ENCODE data around the gene SENP3. TPM values are rescaled to one million over a fixed set of nuclear protein-coding genes. Genes with fewer than 3 reads are reported as not detected.
A peak's percentile ranks its signal among the peaks of the same experiment; 100 is the strongest.

SENP3 gene
- total and polyA plus RNA-seq, 2 of the 13 experiments (the other 11 are each of a cell fraction or from before 2014, with no cell fraction given), result 55.8 to 75.4 TPM

DNA sequence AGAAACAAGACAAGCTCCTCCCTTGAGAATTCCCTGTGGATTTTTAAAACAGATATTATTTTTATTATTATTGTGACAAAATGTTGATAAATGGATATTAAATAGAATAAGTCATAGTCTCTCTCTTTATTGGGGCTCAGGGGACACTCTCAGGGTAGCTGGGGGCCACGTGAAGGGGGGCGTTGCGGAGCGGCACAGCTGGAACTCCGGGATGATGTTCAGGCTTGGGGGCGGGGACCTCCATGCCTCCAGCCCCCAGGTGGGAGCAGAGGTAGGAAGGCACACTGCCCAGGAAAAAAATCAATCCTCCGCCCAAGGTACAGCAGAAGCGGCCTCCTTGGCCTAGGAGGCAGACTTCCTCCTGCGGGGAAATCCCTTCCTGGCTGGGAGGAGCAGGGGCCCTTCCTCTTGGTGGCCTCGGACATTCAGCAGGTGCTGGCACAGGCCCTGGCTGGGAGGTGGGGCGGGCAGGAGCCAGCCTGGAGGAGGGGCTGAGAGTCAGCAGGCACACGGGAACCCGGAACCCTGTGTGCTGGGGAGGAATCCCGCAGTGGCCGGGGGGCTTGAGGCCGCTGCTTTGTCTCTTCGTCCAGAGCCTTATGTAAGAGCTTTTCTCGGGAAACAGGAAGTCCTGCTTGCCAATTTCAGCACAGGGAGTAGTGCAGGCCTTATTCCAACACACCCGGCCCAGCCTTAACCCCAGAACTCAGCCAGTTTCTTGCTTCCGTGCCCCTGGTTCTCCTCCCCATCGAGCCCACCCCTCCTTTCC lies 3.8 kb upstream of the SENP3 start (continued):
- TF ChIP-seq, protein P1, sequence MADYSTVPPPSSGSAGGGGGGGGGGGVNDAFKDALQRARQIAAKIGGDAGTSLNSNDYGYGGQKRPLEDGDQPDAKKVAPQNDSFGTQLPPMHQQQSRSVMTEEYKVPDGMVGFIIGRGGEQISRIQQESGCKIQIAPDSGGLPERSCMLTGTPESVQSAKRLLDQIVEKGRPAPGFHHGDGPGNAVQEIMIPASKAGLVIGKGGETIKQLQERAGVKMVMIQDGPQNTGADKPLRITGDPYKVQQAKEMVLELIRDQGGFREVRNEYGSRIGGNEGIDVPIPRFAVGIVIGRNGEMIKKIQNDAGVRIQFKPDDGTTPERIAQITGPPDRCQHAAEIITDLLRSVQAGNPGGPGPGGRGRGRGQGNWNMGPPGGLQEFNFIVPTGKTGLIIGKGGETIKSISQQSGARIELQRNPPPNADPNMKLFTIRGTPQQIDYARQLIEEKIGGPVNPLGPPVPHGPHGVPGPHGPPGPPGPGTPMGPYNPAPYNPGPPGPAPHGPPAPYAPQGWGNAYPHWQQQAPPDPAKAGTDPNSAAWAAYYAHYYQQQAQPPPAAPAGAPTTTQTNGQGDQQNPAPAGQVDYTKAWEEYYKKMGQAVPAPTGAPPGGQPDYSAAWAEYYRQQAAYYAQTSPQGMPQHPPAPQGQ (CRISPR knock-in tag; IDR thresholded peaks at IDR 0.05; ENCODE audit: borderline replicate concordance), result no peak
- TF ChIP-seq, protein P2, sequence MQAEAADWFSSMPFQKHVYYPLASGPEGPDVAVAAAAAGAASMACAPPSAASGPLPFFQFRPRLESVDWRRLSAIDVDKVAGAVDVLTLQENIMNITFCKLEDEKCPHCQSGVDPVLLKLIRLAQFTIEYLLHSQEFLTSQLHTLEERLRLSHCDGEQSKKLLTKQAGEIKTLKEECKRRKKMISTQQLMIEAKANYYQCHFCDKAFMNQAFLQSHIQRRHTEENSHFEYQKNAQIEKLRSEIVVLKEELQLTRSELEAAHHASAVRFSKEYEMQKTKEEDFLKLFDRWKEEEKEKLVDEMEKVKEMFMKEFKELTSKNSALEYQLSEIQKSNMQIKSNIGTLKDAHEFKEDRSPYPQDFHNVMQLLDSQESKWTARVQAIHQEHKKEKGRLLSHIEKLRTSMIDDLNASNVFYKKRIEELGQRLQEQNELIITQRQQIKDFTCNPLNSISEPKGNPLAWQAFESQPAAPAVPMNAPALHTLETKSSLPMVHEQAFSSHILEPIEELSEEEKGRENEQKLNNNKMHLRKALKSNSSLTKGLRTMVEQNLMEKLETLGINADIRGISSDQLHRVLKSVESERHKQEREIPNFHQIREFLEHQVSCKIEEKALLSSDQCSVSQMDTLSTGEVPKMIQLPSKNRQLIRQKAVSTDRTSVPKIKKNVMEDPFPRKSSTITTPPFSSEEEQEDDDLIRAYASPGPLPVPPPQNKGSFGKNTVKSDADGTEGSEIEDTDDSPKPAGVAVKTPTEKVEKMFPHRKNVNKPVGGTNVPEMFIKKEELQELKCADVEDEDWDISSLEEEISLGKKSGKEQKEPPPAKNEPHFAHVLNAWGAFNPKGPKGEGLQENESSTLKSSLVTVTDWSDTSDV (CRISPR knock-in tag; IDR thresholded peaks at IDR 0.05), result no peak
- TF ChIP-seq TOE1 (CRISPR knock-in tag; IDR thresholded peaks at IDR 0.05), result no peak
- TF ChIP-seq KAT7 (CRISPR knock-in tag; IDR thresholded peaks at IDR 0.05; ENCODE audit: borderline replicate concordance), result no peak
- TF ChIP-seq ARID2 (CRISPR knock-in tag; IDR thresholded peaks at IDR 0.05; ENCODE audit: borderline replicate concordance), result no peak
- TF ChIP-seq, protein P3, sequence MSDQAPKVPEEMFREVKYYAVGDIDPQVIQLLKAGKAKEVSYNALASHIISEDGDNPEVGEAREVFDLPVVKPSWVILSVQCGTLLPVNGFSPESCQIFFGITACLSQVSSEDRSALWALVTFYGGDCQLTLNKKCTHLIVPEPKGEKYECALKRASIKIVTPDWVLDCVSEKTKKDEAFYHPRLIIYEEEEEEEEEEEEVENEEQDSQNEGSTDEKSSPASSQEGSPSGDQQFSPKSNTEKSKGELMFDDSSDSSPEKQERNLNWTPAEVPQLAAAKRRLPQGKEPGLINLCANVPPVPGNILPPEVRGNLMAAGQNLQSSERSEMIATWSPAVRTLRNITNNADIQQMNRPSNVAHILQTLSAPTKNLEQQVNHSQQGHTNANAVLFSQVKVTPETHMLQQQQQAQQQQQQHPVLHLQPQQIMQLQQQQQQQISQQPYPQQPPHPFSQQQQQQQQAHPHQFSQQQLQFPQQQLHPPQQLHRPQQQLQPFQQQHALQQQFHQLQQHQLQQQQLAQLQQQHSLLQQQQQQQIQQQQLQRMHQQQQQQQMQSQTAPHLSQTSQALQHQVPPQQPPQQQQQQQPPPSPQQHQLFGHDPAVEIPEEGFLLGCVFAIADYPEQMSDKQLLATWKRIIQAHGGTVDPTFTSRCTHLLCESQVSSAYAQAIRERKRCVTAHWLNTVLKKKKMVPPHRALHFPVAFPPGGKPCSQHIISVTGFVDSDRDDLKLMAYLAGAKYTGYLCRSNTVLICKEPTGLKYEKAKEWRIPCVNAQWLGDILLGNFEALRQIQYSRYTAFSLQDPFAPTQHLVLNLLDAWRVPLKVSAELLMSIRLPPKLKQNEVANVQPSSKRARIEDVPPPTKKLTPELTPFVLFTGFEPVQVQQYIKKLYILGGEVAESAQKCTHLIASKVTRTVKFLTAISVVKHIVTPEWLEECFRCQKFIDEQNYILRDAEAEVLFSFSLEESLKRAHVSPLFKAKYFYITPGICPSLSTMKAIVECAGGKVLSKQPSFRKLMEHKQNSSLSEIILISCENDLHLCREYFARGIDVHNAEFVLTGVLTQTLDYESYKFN (CRISPR knock-in tag; conservative IDR thresholded peaks at IDR 0.05), result peak; percentile 39
- TF ChIP-seq, protein P4, sequence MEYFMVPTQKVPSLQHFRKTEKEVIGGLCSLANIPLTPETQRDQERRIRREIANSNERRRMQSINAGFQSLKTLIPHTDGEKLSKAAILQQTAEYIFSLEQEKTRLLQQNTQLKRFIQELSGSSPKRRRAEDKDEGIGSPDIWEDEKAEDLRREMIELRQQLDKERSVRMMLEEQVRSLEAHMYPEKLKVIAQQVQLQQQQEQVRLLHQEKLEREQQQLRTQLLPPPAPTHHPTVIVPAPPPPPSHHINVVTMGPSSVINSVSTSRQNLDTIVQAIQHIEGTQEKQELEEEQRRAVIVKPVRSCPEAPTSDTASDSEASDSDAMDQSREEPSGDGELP (IDR thresholded peaks at IDR 0.05; ENCODE audit: borderline replicate concordance, low read depth), result peak; percentile 36; the same call in 1 of the 2 replicates
- TF ChIP-seq, protein P5, sequence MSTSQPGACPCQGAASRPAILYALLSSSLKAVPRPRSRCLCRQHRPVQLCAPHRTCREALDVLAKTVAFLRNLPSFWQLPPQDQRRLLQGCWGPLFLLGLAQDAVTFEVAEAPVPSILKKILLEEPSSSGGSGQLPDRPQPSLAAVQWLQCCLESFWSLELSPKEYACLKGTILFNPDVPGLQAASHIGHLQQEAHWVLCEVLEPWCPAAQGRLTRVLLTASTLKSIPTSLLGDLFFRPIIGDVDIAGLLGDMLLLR (CRISPR knock-in tag; IDR thresholded peaks at IDR 0.05), result no peak
- no peak for TF ChIP-seq CHD2 (IDR thresholded peaks at IDR 0.05; ENCODE audit: low read depth, low read length)
- TF ChIP-seq ZNF124 (CRISPR knock-in tag; IDR thresholded peaks at IDR 0.05), result no peak
- TF ChIP-seq STAG1 (CRISPR knock-in tag; IDR thresholded peaks at IDR 0.05), result no peak
- TF ChIP-seq, protein P6, sequence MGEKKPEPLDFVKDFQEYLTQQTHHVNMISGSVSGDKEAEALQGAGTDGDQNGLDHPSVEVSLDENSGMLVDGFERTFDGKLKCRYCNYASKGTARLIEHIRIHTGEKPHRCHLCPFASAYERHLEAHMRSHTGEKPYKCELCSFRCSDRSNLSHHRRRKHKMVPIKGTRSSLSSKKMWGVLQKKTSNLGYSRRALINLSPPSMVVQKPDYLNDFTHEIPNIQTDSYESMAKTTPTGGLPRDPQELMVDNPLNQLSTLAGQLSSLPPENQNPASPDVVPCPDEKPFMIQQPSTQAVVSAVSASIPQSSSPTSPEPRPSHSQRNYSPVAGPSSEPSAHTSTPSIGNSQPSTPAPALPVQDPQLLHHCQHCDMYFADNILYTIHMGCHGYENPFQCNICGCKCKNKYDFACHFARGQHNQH (CRISPR knock-in tag; IDR thresholded peaks at IDR 0.05), result no peak
- TF ChIP-seq ZNF672 (CRISPR knock-in tag; IDR thresholded peaks at IDR 0.05), result no peak
- no peak for TF ChIP-seq ZNF496 (CRISPR knock-in tag; IDR thresholded peaks at IDR 0.05; ENCODE audit: insufficient replicate concordance)
- TF ChIP-seq, protein P7, sequence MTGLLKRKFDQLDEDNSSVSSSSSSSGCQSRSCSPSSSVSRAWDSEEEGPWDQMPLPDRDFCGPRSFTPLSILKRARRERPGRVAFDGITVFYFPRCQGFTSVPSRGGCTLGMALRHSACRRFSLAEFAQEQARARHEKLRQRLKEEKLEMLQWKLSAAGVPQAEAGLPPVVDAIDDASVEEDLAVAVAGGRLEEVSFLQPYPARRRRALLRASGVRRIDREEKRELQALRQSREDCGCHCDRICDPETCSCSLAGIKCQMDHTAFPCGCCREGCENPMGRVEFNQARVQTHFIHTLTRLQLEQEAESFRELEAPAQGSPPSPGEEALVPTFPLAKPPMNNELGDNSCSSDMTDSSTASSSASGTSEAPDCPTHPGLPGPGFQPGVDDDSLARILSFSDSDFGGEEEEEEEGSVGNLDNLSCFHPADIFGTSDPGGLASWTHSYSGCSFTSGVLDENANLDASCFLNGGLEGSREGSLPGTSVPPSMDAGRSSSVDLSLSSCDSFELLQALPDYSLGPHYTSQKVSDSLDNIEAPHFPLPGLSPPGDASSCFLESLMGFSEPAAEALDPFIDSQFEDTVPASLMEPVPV (CRISPR knock-in tag; IDR thresholded peaks at IDR 0.05), result no peak
